Mucosa of descending colon (tissue), 3 donors: ENCODE data around the gene C10orf95. TPM values are rescaled to one million over a fixed set of nuclear protein-coding genes. Genes with fewer than 3 reads are reported as not detected.

Experiments
- ATAC-seq: fragments of 200-7000 bp; cut with Tn5 transposase; one replicate; pipeline ENCODE4 v1.9.1; 2020; ENCODE audit warnings: mild to moderate bottlenecking, moderate library complexity
- DNase-seq, 3 donors: peaks; one replicate each; pipeline ENCODE4 v3.0.0-alpha.2; 2020
- H3K36me3 ChIP-seq: fragments of 200-600 bp; one replicate; pipeline ENCODE4 v1.8.0; 2021; ENCODE audit warnings: low read depth, mild to moderate bottlenecking
- H3K4me1 ChIP-seq: fragments of 200-600 bp; one replicate; pipeline ENCODE4 v1.8.0; 2021; ENCODE audit warnings: low read depth, mild to moderate bottlenecking
- H3K4me3 ChIP-seq: fragments of 200-600 bp; one replicate; pipeline ENCODE4 v1.8.0; 2021; ENCODE audit warnings: mild to moderate bottlenecking
- H3K9me3 ChIP-seq: fragments of 200-600 bp; one replicate; pipeline ENCODE4 v1.8.0; 2021; ENCODE audit warnings: mild to moderate bottlenecking
- CTCF ChIP-seq: fragments of 200-600 bp; IDR thresholded peaks from one replicate; pipeline ENCODE4 v1.8.0; 2022; ENCODE audit warnings: antibody characterized with exemption, mild to moderate bottlenecking
- intact Hi-C, 2 donors: fragments of 100-400 bp; cut with DNase I in 1 of 2; cut with micrococcal nuclease in 1 of 2; formaldehyde crosslinking; loops; one replicate each; pipeline versions ENCODE4 v1.11.0 to v1.11.1; 2022; cut with DNase I, micrococcal nuclease
- total RNA-seq, 3 donors: library from RNA; stranded (reverse); fragmentation: NEBNext Ultra II Directional in 2 of 3; extraction: Animal tissue kit (Norgen Biotek cat#: 25700) in 2 of 3; gene quantifications; one replicate each; pipeline versions ENCODE4 v1.2.1 to v1.2.4, GENCODE V29; 2021 to 2023
- donor health status: DM: no; HTN: no; CAD: no; lungs with moderate emphysema.
- donor health status: DM: no; HTN: no; CAD: no.
- donor health status: DM: no; HTN: yes; CAD: no.

C10orf95 gene
- total RNA-seq, 3 donors from 2014 or later = 0.41 to 2.3 (median 2.0) TPM

GRCh38 chr10:102468683-102469082 lies 17.3 kb upstream of the C10orf95 start:
- H3K36me3 ChIP-seq = no peaks in the 10 kb centered on the region
- TF ChIP-seq CTCF = no peak
- DNase-seq (no peak), ATAC-seq (no peak)
- H3K4me1 ChIP-seq = peaks cover 5% of the 10 kb centered on the region
- no peak overlapping the region for H3K4me3 ChIP-seq
- no peaks in the 10 kb centered on the region for H3K9me3 ChIP-seq
- intact Hi-C loops = no loop called here

- TF ChIP-seq CTCF = no peak
- intact Hi-C loops = no loop called here
- peak; percentile 75 to 80 (median 78) for DNase-seq
- Histone ChIP-seq H3K4me1 (peaks cover 6% of the 10 kb centered on the region), H3K36me3 (no peaks in the 10 kb centered on the region), H3K4me3 (no peak overlapping the region), H3K9me3 (no peaks in the 10 kb centered on the region)
- peak; percentile 77 for ATAC-seq
These were observed 16.7 kb upstream of the C10orf95 start for GRCh38 chr10:102467971-102468438.

- Histone ChIP-seq H3K9me3 (no peaks in the 10 kb centered on the region), H3K4me1 (peaks cover 13% of the 10 kb centered on the region), H3K4me3 (no peak overlapping the region), H3K36me3 (no peaks in the 10 kb centered on the region)
- intact Hi-C loops = no loop called here
- no peak for DNase-seq
- no peak for ATAC-seq
- TF ChIP-seq CTCF = no peak
These were observed 16.0 kb upstream of the C10orf95 start for GRCh38 chr10:102467318-102467717.

- intact Hi-C loops = no loop called here
- no peak for TF ChIP-seq CTCF
- H3K4me1 ChIP-seq = peaks cover 21% of the 10 kb centered on the region
- no peaks in the 10 kb centered on the region for H3K9me3 ChIP-seq
- no peak overlapping the region for H3K4me3 ChIP-seq
- no peak for DNase-seq
- ATAC-seq = no peak
- H3K36me3 ChIP-seq = no peaks in the 10 kb centered on the region
These were observed 14.1 kb upstream of the C10orf95 start for GRCh38 chr10:102465466-102465865.

GRCh38 chr10:102463983-102464382 lies 12.6 kb upstream of the C10orf95 start:
- intact Hi-C loops = no loop called here
- ATAC-seq (no peak), DNase-seq (no peak)
- Histone ChIP-seq H3K9me3 (no peaks in the 10 kb centered on the region), H3K36me3 (no peaks in the 10 kb centered on the region), H3K4me3 (no peak overlapping the region), H3K4me1 (peaks cover 21% of the 10 kb centered on the region)
- TF ChIP-seq CTCF = no peak

GRCh38 chr10:102462512-102463054 lies 11.2 kb upstream of the C10orf95 start:
- ATAC-seq = no peak
- intact Hi-C loops = no loop called here
- DNase-seq = no peak
- no peaks in the 10 kb centered on the region for H3K36me3 ChIP-seq
- no peaks in the 10 kb centered on the region for H3K9me3 ChIP-seq
- H3K4me3 ChIP-seq = no peak overlapping the region
- no peak for TF ChIP-seq CTCF
- H3K4me1 ChIP-seq = peaks cover 21% of the 10 kb centered on the region
